Body of pancreas (tissue), 4 donors: ENCODE results near the gene CD34.

ENCODE experiments used
- POLR2A ChIP-seq, 3 donors: fragments of 450-650 bp; IDR thresholded peaks; one replicate each; pipeline ENCODE4 v1.6.1; 2016; ENCODE audit warnings: antibody characterized with exemption in 3 of 3, mild to moderate bottlenecking in 2 of 3
- TF ChIP-seq, protein P1 (sequence below), 7 experiments: fragments of 450-650 bp in 4 of 7; fragments of 200-600 bp in 3 of 7; sonication (generic) in 3 of 7; IDR thresholded peaks; one replicate each; pipeline ENCODE4 v1.5.1; 2016 to 2019; ENCODE audit warnings: antibody characterized with exemption in 7 of 7

DNA sequence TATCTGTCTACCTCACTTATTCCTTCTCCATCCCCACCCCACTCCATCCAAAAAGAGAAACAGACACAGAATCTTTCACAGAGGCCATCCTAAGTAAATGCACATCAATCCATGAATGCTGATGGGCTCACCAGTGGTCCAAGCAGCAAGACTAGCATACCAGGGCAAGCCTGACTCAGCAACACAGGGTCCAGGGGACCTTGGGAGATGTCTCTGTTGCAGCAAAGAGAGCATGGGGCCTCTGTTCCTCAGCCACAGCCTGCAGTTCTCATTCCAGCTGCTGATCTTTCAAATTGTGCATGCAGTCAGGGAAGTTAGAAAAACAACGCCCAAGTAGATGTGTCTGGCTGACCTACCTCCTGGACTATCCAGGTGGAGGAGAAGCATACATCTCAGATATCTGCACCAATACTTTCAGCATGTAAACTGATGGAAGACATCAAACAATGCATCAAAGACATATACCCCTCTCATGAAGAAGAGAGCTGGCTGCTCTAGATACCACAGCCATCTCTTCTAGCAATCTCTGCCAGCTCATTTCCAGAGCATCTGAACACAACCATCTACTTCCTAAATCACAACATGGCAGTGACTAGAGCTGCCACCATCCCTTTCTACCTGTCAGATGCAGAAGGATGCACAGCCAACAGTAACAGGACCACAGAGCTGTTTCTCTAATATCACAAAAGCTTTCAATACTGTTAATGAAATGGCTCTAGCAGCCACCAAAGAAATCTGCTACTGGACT lies 54.5 kb downstream of the CD34 start:
- TF ChIP-seq POLR2A (IDR thresholded peaks at IDR 0.05) = no peak
- TF ChIP-seq, protein P1, sequence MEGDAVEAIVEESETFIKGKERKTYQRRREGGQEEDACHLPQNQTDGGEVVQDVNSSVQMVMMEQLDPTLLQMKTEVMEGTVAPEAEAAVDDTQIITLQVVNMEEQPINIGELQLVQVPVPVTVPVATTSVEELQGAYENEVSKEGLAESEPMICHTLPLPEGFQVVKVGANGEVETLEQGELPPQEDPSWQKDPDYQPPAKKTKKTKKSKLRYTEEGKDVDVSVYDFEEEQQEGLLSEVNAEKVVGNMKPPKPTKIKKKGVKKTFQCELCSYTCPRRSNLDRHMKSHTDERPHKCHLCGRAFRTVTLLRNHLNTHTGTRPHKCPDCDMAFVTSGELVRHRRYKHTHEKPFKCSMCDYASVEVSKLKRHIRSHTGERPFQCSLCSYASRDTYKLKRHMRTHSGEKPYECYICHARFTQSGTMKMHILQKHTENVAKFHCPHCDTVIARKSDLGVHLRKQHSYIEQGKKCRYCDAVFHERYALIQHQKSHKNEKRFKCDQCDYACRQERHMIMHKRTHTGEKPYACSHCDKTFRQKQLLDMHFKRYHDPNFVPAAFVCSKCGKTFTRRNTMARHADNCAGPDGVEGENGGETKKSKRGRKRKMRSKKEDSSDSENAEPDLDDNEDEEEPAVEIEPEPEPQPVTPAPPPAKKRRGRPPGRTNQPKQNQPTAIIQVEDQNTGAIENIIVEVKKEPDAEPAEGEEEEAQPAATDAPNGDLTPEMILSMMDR (IDR thresholded peaks at IDR 0.05) = no peak
